Measurements from ENCODE around the gene KLHDC7B. TPM values are rescaled to one million over a fixed set of nuclear protein-coding genes. Genes with fewer than 3 reads are reported as not detected.

KLHDC7B gene
- total RNA-seq, 2 donors from 2014 or later, result 0.14 to 0.28 TPM

Other genes starting within 250 kb of the KLHDC7B start
- 100 to 1,000 TPM; 108 to 125 TPM for gene PLXNB2, start 238.3 kb upstream of the KLHDC7B start, total RNA-seq
- gene DENND6B, start 218.9 kb upstream of the KLHDC7B start, total RNA-seq, result 1 to 10 TPM; 2.1 to 2.5 TPM
- 10 to 100 TPM; 35.3 to 36.0 TPM for gene PPP6R2, start 202.6 kb upstream of the KLHDC7B start, total RNA-seq
- 10 to 100 TPM; 58.5 to 83.8 TPM for gene SBF1, start 70.9 kb upstream of the KLHDC7B start, total RNA-seq
- under 1 TPM; 0.14 to 0.56 TPM for gene ADM2, start 64.4 kb upstream of the KLHDC7B start, total RNA-seq
- not detected for gene MIOX, start 59.0 kb upstream of the KLHDC7B start, total RNA-seq
- 10 to 100 TPM; 39.0 to 53.3 TPM for gene LMF2, start 38.2 kb upstream of the KLHDC7B start, total RNA-seq
- gene NCAPH2, start 37.7 kb upstream of the KLHDC7B start, total RNA-seq, result 10 to 100 TPM; 32.1 to 32.7 TPM
- 1 to 10 TPM in 1 of 2 donors, not detected in 1; 2.6 TPM for gene SCO2, start 20.3 kb upstream of the KLHDC7B start, total RNA-seq
- gene TYMP, start 15.9 kb upstream of the KLHDC7B start, total RNA-seq, result 10 to 100 TPM; 52.8 to 63.8 TPM
- not detected for gene SYCE3, start 17.0 kb downstream of the KLHDC7B start, total RNA-seq
- gene CPT1B, start 32.5 kb downstream of the KLHDC7B start, total RNA-seq, result 1 to 10 TPM; 6.0 to 8.1 TPM
- 10 to 100 TPM; 30.1 to 31.6 TPM for gene CHKB, start 37.0 kb downstream of the KLHDC7B start, total RNA-seq
- under 1 TPM; 0.24 to 0.56 TPM for gene MAPK8IP2, start 54.9 kb downstream of the KLHDC7B start, total RNA-seq
- gene ARSA, start 82.3 kb downstream of the KLHDC7B start, total RNA-seq, result 10 to 100 TPM; 21.8 to 29.4 TPM
- 10 to 100 TPM; 24.2 to 34.4 TPM for gene SHANK3, start 126.9 kb downstream of the KLHDC7B start, total RNA-seq
- gene ACR, start 192.3 kb downstream of the KLHDC7B start, total RNA-seq, result 1 to 10 TPM in 1 of 2 donors, under 1 TPM in 1; 0.65 to 2.6 TPM
- 10 to 100 TPM; 15.9 to 19.2 TPM for gene RABL2B, start 237.7 kb downstream of the KLHDC7B start, total RNA-seq